Measurements from ENCODE around the gene CLTB.

CLTB gene

DNA sequence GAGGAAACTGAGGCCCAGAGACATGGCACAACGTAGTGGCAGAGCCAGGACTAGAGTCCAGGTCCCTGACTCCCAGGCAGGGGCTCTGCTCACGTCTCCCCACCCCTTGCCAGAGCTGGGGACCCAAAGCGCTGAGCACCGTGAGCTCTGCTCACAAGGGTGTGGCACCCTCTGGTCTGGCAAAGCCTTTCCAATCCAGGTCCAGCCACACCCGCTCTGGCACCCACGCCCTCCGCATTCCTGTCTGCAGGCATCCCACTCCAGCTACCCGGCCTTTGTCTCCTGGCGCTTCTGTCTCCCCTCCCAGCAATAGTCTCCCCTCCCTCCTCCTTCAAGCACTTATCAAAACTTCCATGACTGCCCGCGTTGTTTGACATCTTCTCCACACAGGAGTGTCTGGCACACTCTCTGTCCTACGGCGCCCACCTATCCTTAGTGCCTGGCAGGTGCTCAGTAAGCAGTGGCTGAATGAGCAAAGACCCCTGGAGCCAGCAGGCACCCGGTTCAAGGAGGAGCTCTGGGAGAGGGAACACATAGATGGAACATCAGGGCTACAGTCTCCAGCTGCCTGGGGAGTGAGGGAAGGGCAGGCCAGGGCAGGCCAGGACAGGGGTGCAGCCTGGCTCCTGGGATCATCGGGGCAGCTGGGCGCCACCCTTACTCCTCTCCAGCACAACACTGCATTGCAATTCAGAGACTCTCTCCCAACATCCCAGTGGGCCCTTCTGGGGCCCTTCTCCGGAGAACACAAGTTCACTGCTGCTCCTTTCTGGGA, 15.8 kb downstream of the CLTB start:
- no peak overlapping the region for H3K4me3 ChIP-seq (ENCODE audit: low read depth, low read length)
- POLR2A ChIA-PET: interaction anchor here (0.8 kb wide), 1 partner anchor 11 kb away, joined by 4 read pairs; no protein-coding TSS in a partner anchor
- CTCF ChIA-PET: interaction anchor here (0.6 to 1.2 kb wide), 2 partner anchors 14 to 1276 kb away, joined by 3 to 4 read pairs; no protein-coding TSS in a partner anchor
- no peak for DNase-seq (ENCODE audit: low read depth, low spot score)
- TF ChIP-seq, protein P1, sequence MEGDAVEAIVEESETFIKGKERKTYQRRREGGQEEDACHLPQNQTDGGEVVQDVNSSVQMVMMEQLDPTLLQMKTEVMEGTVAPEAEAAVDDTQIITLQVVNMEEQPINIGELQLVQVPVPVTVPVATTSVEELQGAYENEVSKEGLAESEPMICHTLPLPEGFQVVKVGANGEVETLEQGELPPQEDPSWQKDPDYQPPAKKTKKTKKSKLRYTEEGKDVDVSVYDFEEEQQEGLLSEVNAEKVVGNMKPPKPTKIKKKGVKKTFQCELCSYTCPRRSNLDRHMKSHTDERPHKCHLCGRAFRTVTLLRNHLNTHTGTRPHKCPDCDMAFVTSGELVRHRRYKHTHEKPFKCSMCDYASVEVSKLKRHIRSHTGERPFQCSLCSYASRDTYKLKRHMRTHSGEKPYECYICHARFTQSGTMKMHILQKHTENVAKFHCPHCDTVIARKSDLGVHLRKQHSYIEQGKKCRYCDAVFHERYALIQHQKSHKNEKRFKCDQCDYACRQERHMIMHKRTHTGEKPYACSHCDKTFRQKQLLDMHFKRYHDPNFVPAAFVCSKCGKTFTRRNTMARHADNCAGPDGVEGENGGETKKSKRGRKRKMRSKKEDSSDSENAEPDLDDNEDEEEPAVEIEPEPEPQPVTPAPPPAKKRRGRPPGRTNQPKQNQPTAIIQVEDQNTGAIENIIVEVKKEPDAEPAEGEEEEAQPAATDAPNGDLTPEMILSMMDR (IDR thresholded peaks at IDR 0.05; ENCODE audit: insufficient read depth, low read length, missing control alignments): no peak

DNA sequence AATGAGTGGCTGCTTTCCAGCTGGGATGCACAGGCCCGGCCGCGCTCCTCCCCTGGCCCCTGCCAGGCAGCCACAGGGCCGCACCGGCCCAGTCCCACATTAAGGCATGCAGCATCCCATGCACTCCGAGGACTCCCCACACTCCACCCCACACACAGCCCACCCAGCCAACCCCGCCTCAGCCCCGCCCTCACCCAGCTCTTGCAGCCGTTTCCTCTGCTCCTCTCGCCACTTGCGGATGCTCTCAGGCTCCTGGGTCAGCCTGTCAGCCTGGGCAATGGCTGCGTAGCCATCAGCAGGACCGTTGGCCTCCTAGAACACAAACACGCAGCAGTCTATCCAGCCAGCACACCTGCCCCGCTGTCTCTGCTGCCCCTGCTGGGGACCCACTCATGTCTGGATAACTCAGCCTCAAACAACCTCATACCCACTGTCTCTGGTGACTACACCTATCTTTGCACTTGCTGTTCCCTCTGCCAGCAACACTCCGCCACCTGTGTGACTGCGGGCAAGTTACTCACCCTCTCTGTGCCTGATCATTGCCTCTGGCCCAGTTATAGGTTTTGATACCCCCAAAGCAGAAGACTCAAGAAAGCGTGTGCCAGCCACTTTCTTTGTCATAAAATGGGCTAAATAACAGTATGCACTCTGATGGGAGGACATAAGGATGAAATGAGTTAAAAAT, 18.5 kb downstream of the CLTB start:
- no peak for DNase-seq (ENCODE audit: low read depth, low spot score)
- TF ChIP-seq, protein P1 (IDR thresholded peaks at IDR 0.05; ENCODE audit: insufficient read depth, low read length, missing control alignments): no peak
- POLR2A ChIA-PET: no interaction called here
- H3K4me3 ChIP-seq (ENCODE audit: low read depth, low read length): no peak overlapping the region
- CTCF ChIA-PET: interaction anchor here (1.3 kb wide), 1 partner anchor 50 kb away, joined by 5 read pairs; no protein-coding TSS in a partner anchor

DNA sequence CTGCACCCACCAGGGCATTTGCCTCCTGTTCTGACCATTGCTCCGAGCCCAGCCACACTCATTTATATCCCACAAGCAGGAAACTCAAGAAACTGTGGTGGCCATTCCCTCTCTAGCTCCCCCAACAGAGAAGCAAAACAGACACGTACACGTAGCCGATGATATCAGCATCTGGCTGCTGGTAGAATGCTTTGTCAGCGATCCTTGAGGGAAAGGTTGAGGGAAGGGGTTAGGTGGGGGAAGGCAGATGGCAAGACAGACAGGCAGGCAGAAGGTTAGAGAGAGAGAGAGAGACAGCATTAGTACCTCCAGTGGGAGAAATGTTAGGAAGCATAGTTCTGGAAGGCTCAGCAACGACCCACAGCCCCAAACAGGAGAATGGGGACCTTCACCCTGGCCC, 20.0 kb downstream of the CLTB start:
- CTCF ChIA-PET: interaction anchor here (1.3 kb wide), 1 partner anchor 51 kb away, joined by 5 read pairs; no protein-coding TSS in a partner anchor
- TF ChIP-seq, protein P1 (IDR thresholded peaks at IDR 0.05; ENCODE audit: insufficient read depth, low read length, missing control alignments): no peak
- POLR2A ChIA-PET: no interaction called here
- DNase-seq (ENCODE audit: low read depth, low spot score): no peak
- H3K4me3 ChIP-seq (ENCODE audit: low read depth, low read length): no peak overlapping the region

DNA sequence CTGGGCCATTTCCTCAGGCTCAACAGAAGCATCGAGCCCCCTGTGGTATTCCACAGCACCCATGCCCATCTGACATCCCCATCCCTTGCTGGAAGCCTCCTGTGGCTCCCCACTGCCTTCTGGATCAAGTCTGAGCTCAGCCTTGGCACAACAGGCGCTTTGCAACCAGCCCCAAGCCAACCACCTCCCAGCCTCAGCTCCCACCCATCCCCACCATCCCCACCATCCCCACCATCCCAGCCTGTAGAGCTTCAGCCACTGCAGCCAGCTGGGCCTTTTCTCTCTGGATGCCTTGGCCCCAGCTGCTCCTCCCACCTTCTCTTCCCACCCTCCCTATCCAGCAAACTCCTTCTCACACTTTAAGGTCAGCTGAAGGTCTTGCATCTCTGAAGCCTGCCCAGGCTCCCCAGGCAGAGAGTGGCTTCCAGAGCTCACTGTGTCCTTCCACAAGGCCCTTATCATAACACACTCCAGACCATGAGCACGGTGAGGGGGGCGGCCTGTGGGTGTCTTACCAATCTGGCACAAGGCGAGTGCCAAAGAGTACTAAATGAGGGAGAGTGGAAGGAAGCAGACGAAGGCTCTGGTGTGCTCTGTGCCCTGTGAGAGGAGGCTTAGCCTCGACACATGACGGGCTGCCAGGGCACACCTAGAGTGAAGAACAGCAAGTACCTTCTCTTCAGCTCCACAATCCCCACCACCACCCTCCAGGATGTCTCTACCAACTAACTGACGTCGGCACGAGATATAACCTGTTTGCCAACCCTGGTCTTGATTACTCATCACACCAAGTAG, 21.3 kb downstream of the CLTB start:
- H3K4me3 ChIP-seq (ENCODE audit: low read depth, low read length): no peak overlapping the region
- CTCF ChIA-PET: interaction anchor here (0.8 to 1.1 kb wide), 2 partner anchors 12 to 53 kb away, joined by 3 to 6 read pairs; partner anchors contain the start of gene FAF2
- POLR2A ChIA-PET: no interaction called here
- TF ChIP-seq, protein P1 (IDR thresholded peaks at IDR 0.05; ENCODE audit: insufficient read depth, low read length, missing control alignments): no peak
- DNase-seq (ENCODE audit: low read depth, low spot score): no peak

DNA sequence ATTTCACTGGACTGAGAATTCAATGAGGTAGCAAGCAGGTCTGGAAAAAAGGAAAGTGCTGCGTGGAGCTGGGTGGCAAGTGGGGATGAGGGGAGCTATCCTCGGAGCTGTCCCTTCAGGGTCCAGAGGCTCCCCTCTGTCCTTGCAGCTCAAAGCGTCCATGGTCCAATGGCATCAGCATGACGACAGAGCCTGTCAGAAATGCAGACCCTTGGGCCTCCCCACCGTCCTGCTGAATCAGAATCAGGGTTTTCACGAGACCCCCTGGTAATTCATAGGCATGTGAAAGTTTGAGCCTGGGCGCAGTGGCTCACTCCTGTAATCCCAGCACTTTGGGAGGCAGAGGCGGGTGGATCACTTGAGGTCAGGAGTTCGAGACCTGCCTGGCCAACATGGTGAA, 22.2 kb downstream of the CLTB start:
- no peak for DNase-seq (ENCODE audit: low read depth, low spot score)
- POLR2A ChIA-PET: no interaction called here
- CTCF ChIA-PET: interaction anchor here (1.1 kb wide), 1 partner anchor 13 kb away, joined by 6 read pairs; no protein-coding TSS in a partner anchor
- TF ChIP-seq, protein P1 (IDR thresholded peaks at IDR 0.05; ENCODE audit: insufficient read depth, low read length, missing control alignments): no peak
- H3K4me3 ChIP-seq (ENCODE audit: low read depth, low read length): no peak overlapping the region

All from AG04449 (cell line).